ENCODE measurements around the gene GAPDHS. TPM values are rescaled to one million over a fixed set of nuclear protein-coding genes. Genes with fewer than 3 reads are reported as not detected.

Gene GAPDHS
- total and polyA plus RNA-seq, 2 of the 4 experiments (the other 2 are of a cell fraction) = not detected

DNA sequence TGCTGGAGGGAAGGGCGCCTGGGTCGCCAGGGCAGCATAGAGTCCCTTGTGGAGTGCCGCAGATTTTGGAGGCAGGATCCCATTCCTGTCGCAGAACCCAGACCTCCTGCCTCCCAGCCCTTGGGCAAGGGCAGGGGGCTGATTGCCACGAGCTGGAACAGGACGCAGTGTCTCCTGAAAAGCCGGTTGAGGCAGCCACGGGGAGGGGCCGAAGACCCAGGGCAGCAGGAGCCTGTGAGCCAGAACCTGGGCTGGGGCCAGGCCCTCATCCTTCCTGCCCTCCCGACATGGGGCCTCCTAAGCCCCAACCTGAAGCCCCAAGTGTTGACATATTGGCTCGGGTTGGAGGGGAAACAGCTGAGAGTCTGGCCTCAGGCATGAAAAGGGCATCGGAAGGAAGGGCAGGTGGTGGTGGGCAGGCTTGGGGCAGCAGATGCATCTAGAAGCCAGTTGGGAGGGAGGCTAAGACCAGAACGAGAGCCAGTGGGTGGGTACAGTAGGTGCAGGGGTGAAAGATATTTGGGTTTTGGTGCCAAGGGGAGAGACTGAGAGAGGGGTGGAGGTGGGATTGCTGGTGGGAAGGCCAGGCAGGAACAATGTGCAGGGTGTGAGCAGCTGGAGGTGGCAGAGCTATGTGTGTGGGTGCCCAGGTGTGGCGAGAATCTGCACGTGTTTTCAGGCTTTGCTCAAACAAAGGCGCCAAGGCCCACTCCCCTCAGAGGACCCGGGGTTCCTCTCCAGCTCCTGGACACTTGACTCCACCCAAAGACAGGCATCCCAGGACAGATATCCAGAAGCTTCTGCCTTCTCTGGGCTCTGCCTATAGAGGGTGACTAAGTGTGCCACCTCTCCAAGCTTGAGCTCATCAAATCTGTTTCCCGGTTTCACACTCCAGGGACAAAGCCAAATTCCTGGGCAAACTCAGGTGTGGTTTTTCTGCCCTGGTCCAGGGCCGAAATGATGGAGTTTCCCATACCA, 3.7 kb upstream of the GAPDHS start (continued):
- TF ChIP-seq CTCF (conservative IDR thresholded peaks at IDR 0.05; ENCODE audit: low read depth, low read length) (no peak), USF2 (IDR thresholded peaks at IDR 0.05; ENCODE audit: low read depth, low read length) (no peak), RFX5 (IDR thresholded peaks at IDR 0.05; ENCODE audit: low read depth, low read length) (no peak), FOS (IDR thresholded peaks at IDR 0.05; ENCODE audit: low read depth, low read length) (no peak)
